Measurements from ENCODE around the gene GLUL. TPM values are rescaled to one million over a fixed set of nuclear protein-coding genes. Genes with fewer than 3 reads are reported as not detected.
A peak's percentile ranks its signal among the peaks of the same experiment; 100 is the strongest.

GLUL gene
- 5,065 TPM for total RNA-seq
- long read RNA-seq, full-length matches to known transcripts, result 1,731 of 3,899 reads
- long read RNA-seq, partial matches to known transcripts, result 676 of 3,899 reads
- long read RNA-seq, other reads (novel, unspliced or antisense), result 1,492 of 3,899 reads

- peak; percentile 97 for DNase-seq (ENCODE audit: low spot score)
These were observed at the start of gene GLUL for GRCh38 chr1:182391362-182392049. TSS of gene GLUL (minus strand) at chr1:182391790. CDS start at chr1:182388737, 3,053 bp downstream.

- DNase-seq (ENCODE audit: low spot score), result no peak
These were observed 46.7 kb upstream of the GLUL start for GRCh38 chr1:182438326-182438725.

GRCh38 chr1:182433580-182433979 is 42.0 kb upstream of the GLUL start:
- no peak for DNase-seq (ENCODE audit: low spot score)

DNA sequence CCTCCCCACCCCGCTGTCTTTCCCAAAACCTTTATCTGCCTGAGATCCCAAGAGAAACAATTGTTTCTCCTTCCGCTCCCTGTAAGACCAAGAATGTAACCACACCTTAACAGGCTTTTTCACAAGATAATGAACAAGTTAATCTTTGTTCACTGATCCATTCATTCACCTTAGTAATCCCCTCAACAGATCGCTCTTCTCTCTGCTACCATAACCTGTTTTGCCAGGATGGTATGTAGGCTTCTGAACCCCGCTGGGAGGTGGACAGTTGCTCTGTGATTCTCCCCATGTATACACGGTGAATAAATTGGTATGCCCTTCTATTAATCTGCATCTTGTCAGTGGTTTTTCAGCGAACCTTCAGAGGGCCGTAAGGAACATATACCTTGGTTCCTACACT is 39.7 kb upstream of the GLUL start:
- no peak for DNase-seq (ENCODE audit: low spot score)

DNA sequence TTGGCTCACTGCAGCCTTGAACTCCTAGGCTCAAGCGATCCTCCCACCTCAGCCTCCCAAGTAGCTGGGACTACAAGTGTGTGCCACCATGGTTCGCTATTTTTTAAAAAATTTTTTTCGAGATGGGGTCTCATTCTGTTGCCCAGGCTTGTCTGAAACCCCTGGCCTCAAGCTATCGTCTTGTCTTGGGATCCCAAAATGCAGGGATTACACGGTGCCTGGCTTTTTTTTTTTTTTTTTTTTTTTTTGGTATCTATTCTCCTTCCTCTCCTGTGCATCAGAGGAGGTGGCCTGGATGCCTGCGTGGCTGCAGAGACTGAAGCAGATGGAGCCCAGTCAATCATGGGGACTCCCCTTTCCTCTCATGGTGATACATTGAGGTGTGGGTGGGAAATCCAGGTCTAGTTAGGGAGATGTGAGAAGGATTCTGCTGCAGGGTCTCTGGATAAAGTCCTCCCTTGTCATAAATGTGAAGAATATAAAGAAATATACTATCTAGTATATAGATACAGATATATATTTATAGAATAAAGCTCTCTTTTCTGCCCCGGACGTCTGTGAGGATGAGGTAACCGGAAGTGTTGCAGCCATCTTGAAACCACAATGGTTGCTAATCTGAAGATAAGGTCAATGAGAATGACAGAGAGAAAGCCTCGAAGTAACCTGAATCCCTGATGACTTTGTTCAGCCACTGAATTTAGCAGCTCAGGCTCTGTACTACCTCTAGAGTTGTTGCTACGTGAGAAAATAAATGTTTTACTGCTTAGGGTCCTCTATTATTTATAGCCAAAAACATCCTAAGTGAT is 38.9 kb upstream of the GLUL start:
- DNase-seq (ENCODE audit: low spot score), result no peak

DNA sequence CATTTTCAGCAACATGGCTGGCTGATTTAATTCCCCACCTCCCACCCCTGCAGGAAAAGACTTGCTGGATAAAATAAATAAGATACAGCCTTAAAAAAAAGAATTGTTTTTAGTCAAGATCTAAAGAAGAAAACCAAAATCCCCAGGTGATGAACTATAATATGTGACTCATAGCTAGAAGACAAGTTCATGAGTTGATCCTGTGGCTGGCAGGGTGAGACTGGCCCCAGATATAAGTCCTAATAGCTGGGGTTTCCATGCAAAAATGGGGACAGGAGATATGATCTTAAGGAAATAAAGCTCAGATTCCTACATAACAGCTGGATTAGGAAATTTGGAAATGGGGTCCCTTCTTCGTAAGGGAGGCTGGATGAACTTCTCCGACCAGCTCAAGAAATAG is 36.5 kb upstream of the GLUL start:
- no peak for DNase-seq (ENCODE audit: low spot score)

DNA sequence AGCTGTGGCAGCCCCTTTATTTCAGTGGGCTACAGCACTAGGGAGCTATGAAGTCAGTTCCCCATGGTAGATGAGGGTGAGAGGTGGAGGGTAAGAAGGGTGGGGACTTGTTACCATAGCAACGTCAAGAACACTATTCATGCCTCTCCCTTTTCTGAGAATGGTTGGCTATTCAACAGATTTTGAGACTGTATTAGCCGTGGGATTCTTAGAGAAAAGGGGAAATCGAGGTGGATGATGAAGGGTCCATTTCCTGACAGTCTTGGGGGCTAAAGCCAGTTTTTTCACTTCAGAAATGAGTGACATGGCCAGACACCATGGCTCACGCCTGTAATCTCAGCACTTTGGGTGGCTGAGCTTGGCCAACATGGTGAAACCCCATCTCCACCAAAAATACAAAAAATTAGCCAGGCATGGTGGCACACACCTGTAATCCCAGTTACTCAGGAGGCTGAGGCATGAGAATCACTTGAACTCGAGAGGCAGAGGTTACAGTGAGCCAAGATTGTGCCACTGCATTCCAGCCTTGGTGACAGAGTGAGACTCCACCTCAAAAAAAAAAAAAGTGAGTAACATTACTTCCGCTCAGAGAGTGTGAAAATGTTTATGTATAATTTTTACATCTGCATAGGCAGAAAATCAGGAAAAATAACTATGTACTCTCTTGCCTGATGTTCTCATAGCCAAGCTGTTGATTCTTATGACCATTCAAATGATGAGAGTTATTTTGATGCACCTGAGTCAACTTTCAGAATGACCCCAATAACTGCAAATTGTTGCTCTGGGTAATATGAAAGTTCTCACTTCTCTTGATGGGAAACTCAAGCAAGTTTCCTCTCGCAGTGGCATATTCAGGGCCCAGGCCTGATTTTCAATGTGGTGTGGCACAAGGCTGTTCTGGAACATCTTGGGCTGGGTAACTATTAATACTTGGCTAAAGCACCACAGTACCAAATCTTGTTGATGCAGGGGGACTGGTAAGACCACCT is 35.1 kb upstream of the GLUL start:
- no peak for DNase-seq (ENCODE audit: low spot score)

DNA sequence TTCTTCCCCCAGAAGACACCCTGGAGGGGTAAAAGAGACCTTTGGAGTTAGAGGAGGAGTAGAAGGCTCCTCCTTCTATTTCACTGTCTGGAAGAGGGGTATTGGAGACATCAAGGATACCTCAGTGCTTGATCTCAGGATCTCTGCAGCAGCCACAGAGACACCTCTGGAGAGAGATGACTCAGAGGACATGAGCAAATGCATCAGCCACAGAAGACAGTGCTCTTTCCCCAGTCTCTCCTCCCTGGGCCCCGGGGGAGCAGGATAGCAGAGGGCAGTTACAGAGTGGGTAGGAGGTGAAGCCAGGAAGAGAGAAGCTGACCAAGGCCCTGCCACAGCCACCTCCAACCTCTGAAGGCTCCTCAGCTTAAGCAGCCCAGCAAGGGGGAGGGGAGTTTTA is 24.2 kb upstream of the GLUL start:
- no peak for DNase-seq (ENCODE audit: low spot score)

DNA sequence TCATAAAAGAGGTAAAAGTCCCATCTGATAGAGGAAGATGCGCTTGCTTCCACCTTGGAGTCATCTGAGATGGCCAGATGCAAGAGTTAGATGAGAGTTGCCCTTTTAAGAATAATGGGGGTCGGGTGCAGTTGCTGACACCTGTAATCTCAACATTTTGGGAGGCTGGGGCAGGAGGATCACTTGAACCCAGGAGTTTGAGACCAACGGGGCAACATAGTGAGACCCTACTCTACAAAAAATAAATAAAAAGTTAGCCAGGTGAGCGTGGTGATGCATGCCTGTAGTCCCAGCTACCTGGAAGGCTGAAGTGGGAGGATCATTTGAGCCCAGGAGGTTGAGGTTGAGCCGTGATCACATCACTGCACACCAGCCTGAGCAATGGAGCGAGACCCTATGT is 22.4 kb upstream of the GLUL start:
- DNase-seq (ENCODE audit: low spot score), result no peak

DNA sequence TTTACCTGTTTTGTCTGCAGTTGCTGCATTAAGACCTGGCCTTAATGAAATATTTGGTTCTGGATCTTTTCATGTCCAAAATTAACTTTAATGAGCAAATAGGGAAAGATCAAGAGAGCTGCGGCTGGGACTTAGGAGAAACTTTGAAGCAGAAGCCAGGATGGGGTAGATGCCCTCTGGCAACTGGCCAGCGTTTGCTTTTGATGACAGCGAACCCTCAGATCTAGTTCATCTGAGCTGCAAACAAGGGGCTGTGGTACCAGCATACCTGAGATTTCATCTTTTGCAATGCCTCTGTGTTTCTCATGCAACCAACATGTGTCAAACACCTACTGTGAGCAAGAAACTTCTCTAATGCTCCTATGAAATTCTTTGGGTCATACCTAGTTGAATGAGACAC is 21.9 kb upstream of the GLUL start:
- no peak for DNase-seq (ENCODE audit: low spot score)

DNA sequence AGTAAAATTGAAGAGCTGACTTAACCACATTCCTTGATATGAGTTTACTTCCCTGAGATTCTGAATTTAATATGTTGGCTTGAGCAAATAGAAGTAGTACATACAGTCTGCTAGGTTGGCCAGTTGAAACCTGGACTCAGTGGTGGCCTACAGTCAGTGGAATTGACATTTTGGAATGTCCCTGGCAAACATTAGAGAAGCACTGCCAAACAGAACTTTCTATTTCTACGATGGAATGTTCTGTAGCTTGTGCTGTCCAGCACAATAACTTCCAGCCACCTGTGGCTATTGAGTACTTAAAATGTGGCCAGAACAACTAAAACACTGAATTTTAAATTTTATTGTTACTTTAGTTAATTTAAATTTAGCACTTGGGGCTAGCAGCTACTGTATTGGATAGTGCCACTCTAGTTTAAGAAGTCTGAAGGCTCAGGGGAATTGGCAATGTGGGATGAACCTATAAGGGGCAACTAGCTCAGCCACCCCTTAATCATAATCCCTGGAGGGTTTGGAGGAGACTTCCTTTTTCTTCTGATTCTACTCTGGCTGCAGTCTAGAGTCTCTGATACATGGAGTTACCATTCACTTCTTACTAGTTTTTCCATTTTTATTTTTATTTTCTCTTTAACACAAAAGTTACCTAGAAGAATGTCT is 19.2 kb upstream of the GLUL start:
- DNase-seq (ENCODE audit: low spot score), result no peak

- no peak for DNase-seq (ENCODE audit: low spot score)
These were observed 18.5 kb upstream of the GLUL start for GRCh38 chr1:182410138-182410537.

- no peak for DNase-seq (ENCODE audit: low spot score)
These were observed 17.0 kb upstream of the GLUL start for GRCh38 chr1:182408435-182409075.

- no peak for DNase-seq (ENCODE audit: low spot score)
These were observed 16.1 kb upstream of the GLUL start for GRCh38 chr1:182407724-182408123.

GRCh38 chr1:182406012-182406411 is 14.4 kb upstream of the GLUL start:
- DNase-seq (ENCODE audit: low spot score), result no peak

DNA sequence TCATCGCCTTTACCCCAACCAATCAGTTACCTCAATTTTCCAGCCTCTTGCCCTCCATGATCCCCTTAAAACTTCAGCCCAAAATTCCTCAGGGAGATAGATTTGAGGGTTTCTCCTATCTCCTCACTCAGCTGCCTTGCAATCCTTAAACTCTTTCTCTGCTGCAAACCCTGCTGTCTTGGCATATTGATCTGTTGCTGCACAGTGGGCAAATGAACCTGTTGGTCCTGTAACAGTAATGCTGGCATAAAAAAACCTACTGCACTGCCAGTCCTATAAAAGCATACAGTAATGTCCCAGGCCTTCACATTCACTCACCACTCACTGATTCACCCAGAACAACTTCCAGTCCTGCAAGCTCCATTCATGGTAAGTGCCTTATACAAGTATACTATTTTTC is 14.0 kb upstream of the GLUL start:
- no peak for DNase-seq (ENCODE audit: low spot score)

- DNase-seq (ENCODE audit: low spot score), result no peak
These were observed 13.2 kb upstream of the GLUL start for GRCh38 chr1:182404781-182405180.

DNA sequence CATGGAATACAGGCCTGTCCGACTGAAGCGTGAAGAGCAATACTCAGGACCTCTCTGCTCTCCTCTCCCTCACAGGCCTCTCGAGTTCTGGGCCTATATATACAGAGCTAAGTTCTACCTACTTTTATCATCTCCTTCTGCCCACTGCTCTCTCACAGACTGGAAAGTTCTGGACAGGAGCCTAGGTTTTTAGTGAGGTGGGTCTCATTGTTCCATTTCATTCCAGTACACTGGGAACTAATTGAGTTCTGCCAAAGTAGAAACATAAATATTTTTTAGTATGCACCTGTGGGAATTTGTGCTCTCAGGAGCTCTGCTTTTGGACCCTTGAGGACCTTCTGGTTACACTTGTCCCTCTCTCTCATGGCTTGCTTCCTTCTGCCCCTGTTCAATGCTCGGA is 9.0 kb upstream of the GLUL start, which contains the start of gene TEDDM1:
Gene TEDDM1, minus strand, starts transcription at position 101 of the 400 bp plus-strand sequence. CDS start 182 bp downstream, outside the sequence.
- DNase-seq (ENCODE audit: low spot score), result no peak

- DNase-seq (ENCODE audit: low spot score), result no peak
These were observed 6.2 kb upstream of the GLUL start for GRCh38 chr1:182397653-182398393.

Data from mesenteric fat pad (tissue), 1 donor.